Hepatocyte (in vitro differentiated cells): ENCODE data around the gene SCT.

Experiments used
- EZH2 ChIP-seq: fragments of 200-600 bp; sonication (generic); IDR thresholded peaks from 2 replicates; pipeline ENCODE4 v1.6.1; 2016; ENCODE audit warnings: antibody characterized with exemption, mild to moderate bottlenecking, borderline replicate concordance
- EZH2phosphoT487 ChIP-seq: fragments of 200-600 bp; sonication (generic); IDR thresholded peaks from one replicate; pipeline ENCODE4 v1.6.1; 2018; ENCODE audit warnings: antibody characterized with exemption, mild to moderate bottlenecking, low read depth, moderate library complexity; ENCODE audit not compliant: unreplicated experiment, severe bottlenecking
- TF ChIP-seq, protein P1 (sequence below): fragments of 200-600 bp; sonication (generic); IDR thresholded peaks from 2 replicates; pipeline ENCODE4 v1.5.1; 2016; ENCODE audit warnings: antibody characterized with exemption, mild to moderate bottlenecking; ENCODE audit not compliant: poor library complexity

- no peak for TF ChIP-seq EZH2
- TF ChIP-seq, protein P1, sequence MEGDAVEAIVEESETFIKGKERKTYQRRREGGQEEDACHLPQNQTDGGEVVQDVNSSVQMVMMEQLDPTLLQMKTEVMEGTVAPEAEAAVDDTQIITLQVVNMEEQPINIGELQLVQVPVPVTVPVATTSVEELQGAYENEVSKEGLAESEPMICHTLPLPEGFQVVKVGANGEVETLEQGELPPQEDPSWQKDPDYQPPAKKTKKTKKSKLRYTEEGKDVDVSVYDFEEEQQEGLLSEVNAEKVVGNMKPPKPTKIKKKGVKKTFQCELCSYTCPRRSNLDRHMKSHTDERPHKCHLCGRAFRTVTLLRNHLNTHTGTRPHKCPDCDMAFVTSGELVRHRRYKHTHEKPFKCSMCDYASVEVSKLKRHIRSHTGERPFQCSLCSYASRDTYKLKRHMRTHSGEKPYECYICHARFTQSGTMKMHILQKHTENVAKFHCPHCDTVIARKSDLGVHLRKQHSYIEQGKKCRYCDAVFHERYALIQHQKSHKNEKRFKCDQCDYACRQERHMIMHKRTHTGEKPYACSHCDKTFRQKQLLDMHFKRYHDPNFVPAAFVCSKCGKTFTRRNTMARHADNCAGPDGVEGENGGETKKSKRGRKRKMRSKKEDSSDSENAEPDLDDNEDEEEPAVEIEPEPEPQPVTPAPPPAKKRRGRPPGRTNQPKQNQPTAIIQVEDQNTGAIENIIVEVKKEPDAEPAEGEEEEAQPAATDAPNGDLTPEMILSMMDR, result no peak
- no peak for TF ChIP-seq EZH2phosphoT487
These were observed 14.9 kb upstream of the SCT start for GRCh38 chr11:641806-642370.
